Stimulated activated CD8-positive, alpha-beta memory T cell treated with anti-CD3 and anti-CD28 coated beads, Interleukin-12 subunit alpha, Interleukin-12 subunit beta, amount 100 ng/mL, for 24 hours (primary cell): ENCODE measurements around the gene SPATS2L.

Experiments
- DNase-seq: peaks from one replicate; pipeline ENCODE4 v3.0.0-alpha.2; 2020; ENCODE audit errors: extremely low read depth

Gene SPATS2L

DNA sequence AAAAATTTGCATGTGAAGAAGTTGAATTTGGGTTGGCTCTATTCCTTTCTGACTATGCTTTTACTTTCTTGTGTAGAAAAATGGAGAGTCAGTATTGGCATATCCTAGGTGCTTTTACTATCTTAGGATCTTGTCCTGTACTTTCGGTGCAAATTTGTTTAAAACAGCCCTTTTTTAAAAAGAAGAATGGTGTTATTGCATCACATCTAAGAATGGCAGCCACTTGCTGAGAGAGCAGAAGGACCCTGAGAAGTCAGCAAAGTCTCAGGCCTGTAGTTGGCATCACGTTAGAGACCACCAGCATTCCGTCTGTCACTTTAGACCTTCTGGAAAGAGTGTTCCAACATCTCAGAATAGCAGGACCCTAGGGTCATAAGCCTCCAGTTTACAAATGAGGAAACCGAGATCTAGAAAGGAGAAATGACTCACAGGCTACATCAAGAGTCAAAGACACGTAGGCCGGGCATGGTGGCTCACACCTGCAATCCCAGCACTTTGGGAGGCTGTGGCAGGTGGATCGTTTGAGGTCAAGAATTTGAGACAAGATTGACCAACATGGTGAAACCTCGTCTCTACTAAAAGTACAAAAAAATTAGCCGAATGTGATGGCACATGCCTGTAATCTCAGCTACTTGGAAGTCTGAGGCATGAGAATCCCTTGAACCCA, 42.5 kb downstream of the SPATS2L start:
- DNase-seq = no peak

DNA sequence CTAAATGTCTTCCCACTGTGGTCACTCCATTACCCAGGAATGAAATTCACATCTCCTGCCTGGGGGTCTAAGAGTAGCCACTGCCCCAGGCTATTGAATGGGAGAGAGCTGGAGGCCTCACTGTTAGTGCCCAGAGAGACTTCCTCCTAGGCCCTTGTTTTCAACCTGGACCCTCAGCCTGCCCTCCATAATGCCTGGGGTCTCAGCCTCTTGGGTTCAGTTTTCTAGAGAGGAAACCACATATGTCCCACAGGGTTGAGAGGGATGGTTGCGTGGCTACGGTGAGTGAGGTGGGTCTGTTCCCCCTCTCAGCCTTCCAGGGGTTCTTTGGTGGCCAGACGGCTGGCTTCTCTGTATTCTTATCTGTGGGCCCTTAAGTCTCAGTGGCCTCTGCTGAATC, 43.4 kb downstream of the SPATS2L start:
- no peak for DNase-seq

DNA sequence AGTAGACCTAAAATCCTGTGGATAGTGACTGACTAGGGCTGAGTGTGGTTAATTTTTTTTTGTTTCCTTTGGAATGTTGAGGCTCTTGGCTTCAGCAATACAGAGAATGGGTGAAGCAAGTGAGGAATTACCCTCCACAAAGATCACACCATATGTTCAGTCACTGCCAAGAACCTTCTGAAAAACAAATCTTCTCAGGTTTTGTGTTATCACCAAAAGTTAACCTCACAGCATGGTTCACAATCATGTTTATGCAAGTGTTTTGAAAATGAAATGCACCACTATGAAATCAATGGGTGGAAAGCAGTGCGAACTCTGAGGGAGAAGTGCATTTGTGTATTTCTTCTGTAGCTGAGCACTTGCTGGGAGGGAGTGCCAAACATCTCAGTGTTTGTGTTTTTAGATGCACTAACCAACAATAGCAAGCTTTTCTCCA, 44.4 kb downstream of the SPATS2L start:
- no peak for DNase-seq

DNA sequence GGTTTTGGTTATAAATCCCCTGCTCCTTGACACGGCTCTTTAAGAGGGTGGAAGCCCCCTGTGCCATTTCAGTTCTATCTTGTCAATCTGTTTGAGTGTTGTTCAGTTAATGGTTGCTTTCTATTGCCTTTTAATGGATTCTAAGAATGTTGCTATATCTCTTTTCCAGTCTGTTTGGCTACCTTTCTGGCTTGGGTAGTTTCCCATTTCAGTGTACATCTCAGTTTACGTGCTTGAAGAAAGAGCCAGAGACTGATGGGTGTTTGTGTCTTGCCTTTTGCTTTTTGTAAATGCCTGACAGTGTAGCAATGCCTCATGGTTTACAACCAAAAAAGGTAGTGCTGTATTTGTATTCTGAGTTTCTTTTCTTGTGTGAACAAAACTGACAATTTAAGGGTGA, 45.3 kb downstream of the SPATS2L start:
- DNase-seq = no peak

DNA sequence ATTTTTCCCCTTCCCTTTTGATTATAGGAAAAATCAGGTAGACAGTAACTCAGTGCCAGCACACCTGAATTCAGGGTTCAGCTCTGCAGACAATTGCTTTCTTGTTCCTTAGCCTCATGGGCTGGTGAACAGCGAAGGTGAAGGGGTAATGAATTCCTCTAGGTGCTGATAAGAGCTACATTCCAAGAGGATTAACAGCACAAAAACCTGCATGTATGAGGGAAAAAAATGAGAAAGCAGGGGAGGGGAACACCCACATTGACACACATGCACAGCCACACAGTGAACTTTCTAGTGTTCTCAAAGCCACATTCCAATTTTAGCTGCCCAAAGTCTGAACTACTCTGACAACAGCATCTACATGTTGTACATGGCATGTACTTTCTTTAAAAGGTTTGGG, 46.1 kb downstream of the SPATS2L start:
- no peak for DNase-seq

DNA sequence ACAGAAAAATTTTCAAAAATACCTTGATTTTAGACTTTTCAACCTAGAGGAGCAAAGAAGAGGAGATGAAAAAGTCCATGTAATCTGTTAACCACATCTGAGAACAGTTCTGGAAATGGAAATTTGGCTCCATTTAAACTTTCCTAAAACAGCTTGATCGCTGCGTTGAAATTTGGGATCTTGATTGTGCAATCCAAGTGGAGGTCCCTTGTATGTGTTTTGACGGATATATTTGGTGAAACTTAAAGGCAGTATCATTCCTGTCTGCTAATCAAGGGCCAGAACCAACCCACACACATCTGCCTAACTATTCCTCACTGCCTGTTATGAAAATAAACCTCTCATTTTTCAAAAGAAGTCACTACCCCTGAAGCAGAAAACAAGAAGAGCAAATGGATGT, 46.6 kb downstream of the SPATS2L start:
- no peak for DNase-seq

DNA sequence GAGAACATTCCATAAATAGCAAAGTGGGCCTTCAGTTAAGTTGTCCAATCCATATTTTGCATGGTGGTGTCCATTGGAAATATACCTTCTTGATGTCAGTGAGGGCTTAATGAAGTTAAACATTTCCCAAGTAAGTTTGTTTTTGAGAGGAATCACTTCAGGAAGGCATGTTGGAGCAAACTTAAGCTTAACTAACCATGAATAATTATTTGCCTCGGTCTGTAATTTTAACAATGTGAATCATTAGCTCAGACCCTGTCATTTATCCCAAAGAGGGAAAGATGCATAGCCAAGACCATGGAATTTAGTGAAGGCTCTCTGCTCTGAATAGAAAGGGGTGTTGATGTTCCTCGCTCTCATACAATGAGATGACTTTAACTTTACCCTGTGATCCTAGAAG, 47.4 kb downstream of the SPATS2L start:
- no peak for DNase-seq

DNA sequence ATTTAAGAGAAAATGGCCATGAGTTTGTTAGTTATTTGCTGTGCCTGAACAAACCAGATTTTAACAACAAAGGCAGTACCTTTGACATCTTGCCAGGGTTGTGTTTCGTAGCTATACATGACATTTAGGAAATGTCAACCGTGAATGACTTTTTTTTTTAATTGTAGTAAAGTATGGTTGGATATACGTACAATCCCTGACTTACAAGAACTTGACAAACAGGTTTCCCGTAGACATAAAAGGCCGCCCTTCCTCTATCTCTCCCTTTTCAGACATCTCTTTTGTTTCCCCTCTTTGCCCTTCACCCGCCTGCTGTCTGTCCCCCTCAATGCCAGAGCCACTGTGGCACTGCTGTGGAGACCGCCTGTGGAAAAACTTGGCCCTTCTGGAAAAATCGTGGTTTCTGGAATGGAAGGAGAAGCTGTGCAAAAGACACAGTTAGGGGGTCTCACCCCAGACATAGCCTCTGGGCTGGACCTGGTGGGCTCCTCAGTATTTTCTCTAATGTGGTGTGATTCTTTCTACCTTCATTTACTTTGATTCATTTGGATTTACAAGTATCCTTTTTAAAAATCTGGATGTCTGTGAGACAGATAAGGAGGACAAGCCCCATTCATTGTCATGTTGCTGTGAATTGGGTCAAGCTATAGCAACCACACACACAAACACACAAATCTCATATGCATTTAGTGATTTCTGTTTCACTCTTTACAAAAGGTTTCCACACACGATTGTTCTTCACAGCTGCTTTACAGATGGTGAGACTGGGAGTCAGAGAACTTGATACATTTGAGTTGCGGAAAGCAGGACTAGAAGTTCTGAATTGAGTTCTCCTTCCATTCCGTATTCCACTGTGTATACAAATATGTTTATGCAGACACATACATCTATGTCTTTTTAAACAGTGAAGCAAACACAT, 48.6 kb downstream of the SPATS2L start:
- DNase-seq = no peak

DNA sequence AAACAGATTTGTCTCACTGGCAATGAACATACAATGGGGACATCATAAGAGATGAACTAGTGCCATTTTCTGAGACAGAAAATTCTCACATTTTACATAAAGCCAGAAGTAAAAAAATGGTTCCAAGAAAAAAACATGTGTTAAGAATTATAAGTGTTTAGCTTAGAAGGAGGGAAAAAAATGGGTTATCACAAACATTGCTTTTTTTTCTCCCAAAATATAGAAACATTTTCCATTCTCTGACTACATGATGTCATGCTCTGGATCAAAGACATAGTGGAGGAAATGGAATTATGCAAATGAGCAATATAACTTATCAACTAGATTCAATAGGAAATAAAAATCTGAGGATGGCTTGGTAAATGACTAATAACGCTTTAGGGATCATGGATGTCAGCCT, 49.8 kb downstream of the SPATS2L start:
- DNase-seq = no peak

DNA sequence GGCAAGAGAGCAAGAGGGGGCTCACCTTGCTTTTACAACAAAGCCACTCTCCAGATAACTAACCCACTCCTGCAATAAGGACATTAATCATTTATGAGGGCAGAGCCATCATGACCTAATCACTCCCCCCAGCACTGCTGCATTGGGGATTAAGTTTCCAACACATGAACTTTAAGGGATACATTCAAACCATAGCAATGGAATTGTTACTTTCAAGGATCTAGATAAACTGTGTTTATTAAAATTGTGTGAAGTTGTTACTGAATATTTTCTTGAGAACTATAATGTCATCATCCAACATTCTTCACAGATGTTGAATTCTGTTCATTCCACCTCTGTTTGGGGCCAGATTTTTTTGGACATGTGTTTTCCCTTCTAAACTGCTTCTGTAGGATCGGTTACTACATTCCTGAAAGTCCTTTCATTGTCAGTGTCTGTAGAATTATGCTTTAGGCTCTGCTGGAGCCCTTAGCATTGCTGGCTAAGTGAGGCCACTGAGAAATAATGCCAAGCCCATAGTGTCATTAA, 50.4 kb downstream of the SPATS2L start:
- DNase-seq = no peak

DNA sequence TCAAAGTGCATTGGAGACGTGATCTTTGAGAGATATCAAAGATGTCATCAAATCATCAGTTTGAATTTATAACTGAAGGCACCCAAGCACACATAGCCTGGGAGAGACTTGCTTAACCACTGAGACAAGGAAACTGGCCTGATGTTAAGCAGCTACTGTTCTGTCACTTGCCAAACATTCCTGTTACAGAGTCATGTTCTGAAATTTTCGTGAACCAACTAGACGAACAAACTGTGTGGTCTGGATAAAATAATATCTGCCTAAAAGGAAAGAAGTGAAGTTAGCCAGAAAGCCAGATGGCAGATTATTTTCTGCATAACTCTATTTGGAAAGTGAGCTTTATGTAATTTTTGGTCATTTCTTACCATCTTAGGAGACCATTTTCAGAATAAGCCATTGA, 51.4 kb downstream of the SPATS2L start:
- no peak for DNase-seq

DNA sequence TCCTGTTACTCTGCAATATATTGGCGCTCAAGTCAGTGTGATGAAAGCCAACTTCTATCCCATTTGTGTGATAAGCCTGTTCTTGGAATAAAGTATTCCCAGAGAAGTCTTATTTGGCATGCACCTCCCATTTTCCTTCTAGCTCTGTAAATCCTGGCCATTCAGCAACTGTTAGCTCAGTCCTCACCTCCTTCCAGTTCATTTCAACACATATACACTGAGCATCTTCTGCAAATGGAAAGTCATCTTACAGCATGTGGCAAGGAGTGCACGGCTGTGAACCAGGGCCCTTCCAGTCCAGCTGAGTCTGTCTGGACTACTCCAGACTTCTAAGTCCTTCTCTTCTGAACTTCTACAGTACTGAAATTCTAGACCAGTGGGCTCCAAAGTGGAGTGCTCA, 53.1 kb downstream of the SPATS2L start:
- no peak for DNase-seq

DNA sequence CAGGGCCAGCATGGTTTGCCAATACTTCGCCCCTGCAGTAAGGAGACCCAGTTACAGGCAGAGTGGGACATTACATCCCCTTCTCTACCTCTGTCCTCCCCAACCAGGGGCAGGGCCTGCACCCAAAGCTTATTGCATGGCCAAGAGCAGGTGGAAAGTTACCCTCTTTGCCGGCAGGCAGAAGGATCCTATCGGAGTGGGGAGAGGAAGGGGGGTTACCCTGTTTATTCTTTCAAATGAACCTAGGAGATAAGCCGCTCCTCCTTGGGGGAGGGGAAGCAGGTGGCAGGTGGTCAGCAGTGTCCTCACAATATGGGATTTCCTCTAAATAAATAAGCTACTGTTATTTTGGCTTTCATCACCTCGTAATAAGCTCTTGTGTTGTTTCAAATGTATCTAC, 53.9 kb downstream of the SPATS2L start:
- no peak for DNase-seq

DNA sequence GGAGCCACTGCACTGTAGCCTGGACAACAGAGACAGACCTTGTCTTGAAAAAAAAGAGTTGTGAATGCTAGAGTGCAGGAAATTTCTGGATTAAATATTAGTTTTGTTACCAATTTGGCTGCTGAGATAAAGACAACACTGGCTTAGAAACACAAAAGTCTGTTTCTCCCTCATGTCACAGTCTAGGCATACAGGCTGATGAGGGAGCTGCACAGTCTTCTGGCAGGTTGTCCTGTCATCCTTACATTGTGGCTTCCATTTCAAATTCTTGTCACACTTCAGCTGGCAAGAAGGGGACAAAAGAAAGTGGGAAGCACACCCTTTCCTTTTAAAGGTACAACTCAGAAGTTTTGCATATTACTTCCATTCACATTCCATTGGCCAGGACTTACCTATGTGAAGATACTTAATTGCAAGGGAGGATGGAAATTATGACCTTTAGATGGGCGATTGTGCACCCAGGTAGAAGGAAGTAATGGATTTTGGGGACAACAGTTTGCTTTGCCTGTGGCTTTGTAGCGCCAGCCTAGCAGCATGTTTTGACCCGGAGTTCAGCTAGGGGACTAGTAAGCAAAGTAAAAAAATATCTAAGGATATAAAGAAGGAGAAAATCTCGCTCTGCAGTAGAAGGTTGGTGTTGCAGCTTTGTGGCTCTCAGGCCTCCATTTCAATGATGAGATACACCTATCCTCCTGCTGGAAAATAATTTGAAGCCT, 55.9 kb downstream of the SPATS2L start:
- no peak for DNase-seq

DNA sequence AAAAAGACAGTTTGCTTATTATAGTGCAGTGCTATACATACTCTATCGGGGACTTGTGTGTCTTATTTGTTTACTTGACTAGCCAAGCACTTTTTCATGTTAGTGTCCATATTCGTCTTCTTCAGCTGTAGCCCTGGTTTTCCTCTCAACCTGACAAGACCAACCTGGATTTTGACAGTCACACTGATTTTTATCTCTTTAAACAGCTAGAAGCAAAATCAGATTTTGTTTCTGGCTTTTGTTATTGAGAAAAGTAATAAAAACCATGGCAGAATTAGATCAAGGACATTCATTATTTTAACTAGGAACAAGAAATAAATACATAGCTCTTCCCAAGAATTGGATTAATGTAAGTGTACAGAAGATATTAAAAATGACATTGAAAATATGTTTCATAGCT, 56.8 kb downstream of the SPATS2L start:
- DNase-seq = no peak

DNA sequence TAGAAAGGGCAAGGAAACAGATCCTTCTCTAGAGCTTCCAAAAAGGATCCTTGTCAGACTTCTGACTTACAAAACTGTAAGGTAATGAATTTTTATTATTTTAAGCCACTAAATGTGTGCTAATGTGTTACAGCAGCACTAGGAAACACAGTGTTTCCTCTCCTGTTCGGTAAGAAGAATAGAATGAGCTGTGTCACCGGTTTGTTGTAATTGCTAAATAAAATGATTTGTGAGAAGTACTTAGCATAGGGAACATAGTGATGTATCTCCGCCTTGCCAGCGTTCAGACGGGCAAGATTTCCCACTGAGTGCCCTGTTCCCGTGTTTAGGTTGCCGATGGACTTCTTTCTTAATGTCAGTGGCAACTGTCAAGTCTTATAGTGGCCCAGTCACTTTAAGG, 57.6 kb downstream of the SPATS2L start:
- DNase-seq = no peak

DNA sequence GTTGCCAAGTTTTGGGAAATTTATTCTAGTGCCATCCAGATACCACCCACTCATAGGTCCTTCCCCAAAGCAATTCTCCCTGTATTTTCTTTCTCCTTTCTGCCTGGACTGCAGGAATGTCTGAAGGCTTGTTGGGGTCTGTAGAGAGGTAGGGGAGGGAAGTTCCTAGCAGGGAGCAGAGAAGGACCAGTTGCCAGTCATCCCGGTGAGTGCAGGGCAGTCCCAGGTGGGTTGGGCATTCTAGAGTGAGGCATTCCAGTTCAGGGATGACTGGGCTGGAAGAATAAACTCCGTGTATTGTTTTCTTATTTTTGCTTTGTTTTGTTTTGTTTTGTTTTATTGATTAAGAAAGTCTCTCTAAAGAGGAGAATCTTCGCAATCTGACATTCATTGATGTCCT, 58.1 kb downstream of the SPATS2L start:
- no peak for DNase-seq

DNA sequence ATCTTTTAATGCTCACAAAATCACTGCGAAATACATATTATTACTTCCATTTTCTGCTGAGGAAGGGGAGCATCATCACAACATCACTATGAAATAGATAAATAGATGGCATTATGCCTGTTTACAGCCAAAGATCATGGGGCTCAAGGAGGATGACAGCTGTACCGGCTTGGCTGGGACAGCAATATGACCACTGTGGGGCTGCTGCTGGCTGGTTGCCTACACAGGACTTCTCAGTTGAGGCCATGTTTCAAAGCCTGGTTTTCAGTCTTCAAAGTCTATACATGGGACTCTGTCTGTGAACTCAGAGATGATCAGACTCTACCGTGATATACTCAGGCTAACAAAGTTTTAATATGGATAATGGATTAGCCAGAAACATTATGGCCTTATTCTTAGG, 58.7 kb downstream of the SPATS2L start:
- no peak for DNase-seq

DNA sequence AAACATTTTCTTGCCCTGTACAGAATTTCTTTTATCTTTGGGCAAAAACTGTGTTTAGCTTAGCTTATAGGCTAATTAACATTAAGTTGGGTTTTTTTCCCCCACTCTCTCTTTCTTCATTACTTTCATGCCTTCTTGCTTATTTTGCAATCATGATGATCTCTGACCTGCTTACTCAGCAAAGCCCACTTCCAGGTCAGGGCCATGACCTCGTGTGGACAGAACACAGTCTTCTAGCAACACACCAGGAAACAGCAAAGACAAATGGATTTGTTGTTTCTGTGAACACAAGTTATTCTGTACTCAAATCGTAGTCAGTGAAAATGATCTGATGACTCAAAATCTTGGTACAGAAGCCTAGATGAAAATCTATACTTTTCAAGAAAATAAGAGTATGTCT, 60.7 kb downstream of the SPATS2L start:
- DNase-seq = no peak

DNA sequence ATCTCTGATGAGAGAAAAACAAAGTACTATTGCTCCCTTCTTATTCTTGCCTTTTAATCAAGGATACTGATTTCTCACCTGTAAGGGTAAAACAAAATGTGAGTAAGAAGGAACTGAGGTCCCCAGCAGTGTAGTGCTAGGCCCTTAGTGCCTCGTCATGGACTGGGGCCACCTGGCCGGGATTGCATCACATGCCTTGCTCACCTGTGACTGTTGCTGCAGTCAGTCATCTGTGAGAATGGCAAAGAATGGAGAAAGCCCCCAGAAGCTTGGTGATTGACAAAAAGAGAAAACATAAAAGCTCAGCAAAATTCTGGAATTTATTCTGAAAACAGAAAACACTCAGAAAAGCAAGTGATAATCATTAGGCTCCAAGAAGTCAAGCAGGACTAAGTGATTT, 63.4 kb downstream of the SPATS2L start:
- no peak for DNase-seq

DNA sequence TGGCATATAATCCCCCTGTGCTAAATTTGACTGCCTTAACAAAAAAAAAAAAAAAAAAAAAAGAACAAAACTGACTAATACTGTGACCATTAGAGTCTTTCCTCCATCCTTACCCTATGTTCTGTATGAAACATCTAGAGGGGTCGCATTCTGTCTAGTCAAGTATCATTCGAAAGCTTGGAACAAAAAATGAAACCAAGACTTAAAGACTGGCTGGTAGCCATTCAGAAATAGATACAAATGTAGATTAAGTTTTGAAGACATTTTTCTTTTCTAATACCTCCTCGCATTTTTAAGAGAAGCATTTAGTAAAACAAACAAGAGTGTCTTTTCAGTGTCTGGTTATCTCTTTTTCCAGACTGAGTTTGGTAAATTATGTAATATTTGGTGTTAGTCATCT, 66.7 kb downstream of the SPATS2L start:
- DNase-seq = no peak

DNA sequence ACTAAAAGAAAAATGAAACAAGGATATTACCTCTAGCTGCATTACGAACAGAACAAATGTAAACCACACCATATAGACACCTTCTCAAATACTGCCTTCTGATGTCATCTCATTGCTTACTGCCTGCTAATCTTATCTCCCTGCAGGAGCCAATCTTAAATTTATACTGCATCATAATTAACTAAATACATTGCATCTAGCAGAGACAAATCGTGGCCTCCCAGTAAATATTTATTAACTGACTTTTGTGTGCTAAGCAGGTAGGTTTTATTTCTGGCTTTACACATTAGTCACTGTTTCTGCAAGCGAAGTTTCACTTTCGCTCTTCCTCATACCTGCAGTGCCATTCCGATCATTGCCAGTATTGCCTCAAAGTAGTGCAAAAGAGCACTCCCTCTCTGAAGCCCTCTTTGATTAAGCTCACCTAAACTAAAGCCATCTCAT, 67.5 kb downstream of the SPATS2L start:
- no peak for DNase-seq
